Measurements from ENCODE around the gene LILRB5. TPM values are rescaled to one million over a fixed set of nuclear protein-coding genes. Genes with fewer than 3 reads are reported as not detected.

Gene LILRB5
- total and polyA plus RNA-seq, 2 of the 8 experiments (the other 6 are each of a cell fraction or from before 2014, with no cell fraction given): 0.05 TPM; not detected in 1

Small RNA genes lying within 50 kb of the gene (microRNA-seq; reads per million reads assigned to microRNA genes)
- 0 reads per million in 2 experiments for gene MIR4752 (ENCODE audit: borderline microRNAs expressed in 2 of 2, borderline number of aligned reads in 2 of 2, borderline replicate concordance in 1 of 2)

Small RNA genes lying within 50 kb of the gene (small RNA-seq; reads per million reads assigned to genes)
- gene AC245884.12 (ENCODE audit: insufficient read depth): not detected
- gene MIR4752 (ENCODE audit: insufficient read depth): not detected
- not detected for gene RNU6-1307P (ENCODE audit: insufficient read depth)

Other genes with a start within 250 kb of the LILRB5 start
- 0.65 TPM in 1 of 2 replicates, not detected in the other for gene VSTM1, start 193.4 kb downstream of the LILRB5 start, total RNA-seq (2021; fragmentation: NEBNext Ultra II Directional; extraction: Animal tissue kit (Norgen Biotek cat#: 25700))
- 0.12 and 0.17 TPM in 2 replicates for gene VSTM1, start 193.4 kb downstream of the LILRB5 start, polyA plus RNA-seq (2011; rRNA removed)
- not detected in 2 replicates for gene TARM1, start 175.9 kb downstream of the LILRB5 start, total RNA-seq (2021; fragmentation: NEBNext Ultra II Directional; extraction: Animal tissue kit (Norgen Biotek cat#: 25700))
- gene TARM1, start 175.9 kb downstream of the LILRB5 start, polyA plus RNA-seq (2011; rRNA removed): not detected in 2 replicates
- 0.90 and 1.1 TPM in 2 replicates for gene OSCAR, start 156.5 kb downstream of the LILRB5 start, total RNA-seq (2021; fragmentation: NEBNext Ultra II Directional; extraction: Animal tissue kit (Norgen Biotek cat#: 25700))
- 1.1 and 2.2 TPM in 2 replicates for gene OSCAR, start 156.5 kb downstream of the LILRB5 start, polyA plus RNA-seq (2011; rRNA removed)
- 175 and 177 TPM in 2 replicates for gene NDUFA3, start 154.4 kb downstream of the LILRB5 start, total RNA-seq (2021; fragmentation: NEBNext Ultra II Directional; extraction: Animal tissue kit (Norgen Biotek cat#: 25700))
- gene NDUFA3, start 154.4 kb downstream of the LILRB5 start, polyA plus RNA-seq (2011; rRNA removed): 208 and 294 TPM in 2 replicates
- gene TFPT, start 141.6 kb downstream of the LILRB5 start, total RNA-seq (2021; fragmentation: NEBNext Ultra II Directional; extraction: Animal tissue kit (Norgen Biotek cat#: 25700)): 17.7 TPM in 2 replicates
- 10.4 and 17.3 TPM in 2 replicates for gene TFPT, start 141.6 kb downstream of the LILRB5 start, polyA plus RNA-seq (2011; rRNA removed)
- 89.5 and 97.4 TPM in 2 replicates for gene PRPF31, start 141.5 kb downstream of the LILRB5 start, total RNA-seq (2021; fragmentation: NEBNext Ultra II Directional; extraction: Animal tissue kit (Norgen Biotek cat#: 25700))
- gene PRPF31, start 141.5 kb downstream of the LILRB5 start, polyA plus RNA-seq (2011; rRNA removed): 51.1 and 67.1 TPM in 2 replicates
- gene CNOT3, start 119.5 kb downstream of the LILRB5 start, total RNA-seq (2021; fragmentation: NEBNext Ultra II Directional; extraction: Animal tissue kit (Norgen Biotek cat#: 25700)): 82.9 and 86.4 TPM in 2 replicates
- 21.2 and 44.0 TPM in 2 replicates for gene CNOT3, start 119.5 kb downstream of the LILRB5 start, polyA plus RNA-seq (2011; rRNA removed)
- gene LENG1, start 97.6 kb downstream of the LILRB5 start, total RNA-seq (2021; fragmentation: NEBNext Ultra II Directional; extraction: Animal tissue kit (Norgen Biotek cat#: 25700)): 4.4 and 4.6 TPM in 2 replicates
- 1.2 and 1.5 TPM in 2 replicates for gene LENG1, start 97.6 kb downstream of the LILRB5 start, polyA plus RNA-seq (2011; rRNA removed)
- 5.5 and 6.8 TPM in 2 replicates for gene TMC4, start 84.1 kb downstream of the LILRB5 start, total RNA-seq (2021; fragmentation: NEBNext Ultra II Directional; extraction: Animal tissue kit (Norgen Biotek cat#: 25700))
- gene TMC4, start 84.1 kb downstream of the LILRB5 start, polyA plus RNA-seq (2011; rRNA removed): 6.3 and 12.8 TPM in 2 replicates
- gene MBOAT7, start 67.7 kb downstream of the LILRB5 start, total RNA-seq (2021; fragmentation: NEBNext Ultra II Directional; extraction: Animal tissue kit (Norgen Biotek cat#: 25700)): 90.9 and 103 TPM in 2 replicates
- 85.5 and 147 TPM in 2 replicates for gene MBOAT7, start 67.7 kb downstream of the LILRB5 start, polyA plus RNA-seq (2011; rRNA removed)
- gene TSEN34, start 66.0 kb downstream of the LILRB5 start, total RNA-seq (2021; fragmentation: NEBNext Ultra II Directional; extraction: Animal tissue kit (Norgen Biotek cat#: 25700)): 22.5 and 24.2 TPM in 2 replicates
- 52.3 and 55.4 TPM in 2 replicates for gene TSEN34, start 66.0 kb downstream of the LILRB5 start, polyA plus RNA-seq (2011; rRNA removed)
- gene RPS9, start 56.4 kb downstream of the LILRB5 start, total RNA-seq (2021; fragmentation: NEBNext Ultra II Directional; extraction: Animal tissue kit (Norgen Biotek cat#: 25700)): 1,609 and 1,661 TPM in 2 replicates
- gene RPS9, start 56.4 kb downstream of the LILRB5 start, polyA plus RNA-seq (2011; rRNA removed): 4,172 and 4,900 TPM in 2 replicates
- not detected in 2 replicates for gene LILRB3, start 34.3 kb downstream of the LILRB5 start, total RNA-seq (2021; fragmentation: NEBNext Ultra II Directional; extraction: Animal tissue kit (Norgen Biotek cat#: 25700))
- gene LILRB3, start 34.3 kb downstream of the LILRB5 start, polyA plus RNA-seq (2011; rRNA removed): not detected in 2 replicates
- gene LILRA6, start 14.5 kb downstream of the LILRB5 start, total RNA-seq (2021; fragmentation: NEBNext Ultra II Directional; extraction: Animal tissue kit (Norgen Biotek cat#: 25700)): not detected in 2 replicates
- not detected in 2 replicates for gene LILRA6, start 14.5 kb downstream of the LILRB5 start, polyA plus RNA-seq (2011; rRNA removed)
- gene LILRB2, start 23.8 kb upstream of the LILRB5 start, total RNA-seq (2021; fragmentation: NEBNext Ultra II Directional; extraction: Animal tissue kit (Norgen Biotek cat#: 25700)): not detected in 2 replicates
- not detected in 2 replicates for gene LILRB2, start 23.8 kb upstream of the LILRB5 start, polyA plus RNA-seq (2011; rRNA removed)
- not detected in 2 replicates for gene LILRA5, start 55.9 kb upstream of the LILRB5 start, total RNA-seq (2021; fragmentation: NEBNext Ultra II Directional; extraction: Animal tissue kit (Norgen Biotek cat#: 25700))
- gene LILRA5, start 55.9 kb upstream of the LILRB5 start, polyA plus RNA-seq (2011; rRNA removed): not detected in 2 replicates
- not detected in 2 replicates for gene LILRA4, start 81.9 kb upstream of the LILRB5 start, total RNA-seq (2021; fragmentation: NEBNext Ultra II Directional; extraction: Animal tissue kit (Norgen Biotek cat#: 25700))
- gene LILRA4, start 81.9 kb upstream of the LILRB5 start, polyA plus RNA-seq (2011; rRNA removed): not detected in 2 replicates
- not detected in 2 replicates for gene LAIR1, start 107.7 kb upstream of the LILRB5 start, total RNA-seq (2021; fragmentation: NEBNext Ultra II Directional; extraction: Animal tissue kit (Norgen Biotek cat#: 25700))
- gene LAIR1, start 107.7 kb upstream of the LILRB5 start, polyA plus RNA-seq (2011; rRNA removed): 0.13 and 0.18 TPM in 2 replicates
- gene TTYH1, start 158.2 kb upstream of the LILRB5 start, total RNA-seq (2021; fragmentation: NEBNext Ultra II Directional; extraction: Animal tissue kit (Norgen Biotek cat#: 25700)): 24.3 and 26.7 TPM in 2 replicates
- gene TTYH1, start 158.2 kb upstream of the LILRB5 start, polyA plus RNA-seq (2011; rRNA removed): 46.5 and 92.1 TPM in 2 replicates
- gene LENG8, start 191.9 kb upstream of the LILRB5 start, total RNA-seq (2021; fragmentation: NEBNext Ultra II Directional; extraction: Animal tissue kit (Norgen Biotek cat#: 25700)): 108 TPM in 2 replicates
- gene LENG8, start 191.9 kb upstream of the LILRB5 start, polyA plus RNA-seq (2011; rRNA removed): 62.2 and 113 TPM in 2 replicates
- 3.9 and 4.0 TPM in 2 replicates for gene LENG9, start 206.5 kb upstream of the LILRB5 start, total RNA-seq (2021; fragmentation: NEBNext Ultra II Directional; extraction: Animal tissue kit (Norgen Biotek cat#: 25700))
- 1.6 and 2.6 TPM in 2 replicates for gene LENG9, start 206.5 kb upstream of the LILRB5 start, polyA plus RNA-seq (2011; rRNA removed)
- gene CDC42EP5, start 216.0 kb upstream of the LILRB5 start, total RNA-seq (2021; fragmentation: NEBNext Ultra II Directional; extraction: Animal tissue kit (Norgen Biotek cat#: 25700)): 2.1 and 4.8 TPM in 2 replicates
- 1.8 and 4.2 TPM in 2 replicates for gene CDC42EP5, start 216.0 kb upstream of the LILRB5 start, polyA plus RNA-seq (2011; rRNA removed)
- gene LAIR2, start 245.6 kb upstream of the LILRB5 start, total RNA-seq (2021; fragmentation: NEBNext Ultra II Directional; extraction: Animal tissue kit (Norgen Biotek cat#: 25700)): not detected in 2 replicates
- gene LAIR2, start 245.6 kb upstream of the LILRB5 start, polyA plus RNA-seq (2011; rRNA removed): not detected in 2 replicates

Data from H1 (cell line).